Stimulated activated CD8-positive, alpha-beta memory T cell treated with anti-CD3 and anti-CD28 coated beads, Interleukin-2, amount 100 ng/mL, for 48 hours (primary cell): ENCODE data around the gene SCTR.

Experiments used
- DNase-seq, 2 donors: peaks; one replicate each; pipeline ENCODE4 v3.0.0-alpha.2; 2020; ENCODE audit warnings: low read depth in 2 of 2

Gene SCTR

GRCh38 chr2:119431155-119431975 is 92.9 kb downstream of the SCTR start, which contains the start of gene TMEM37:
TSS of gene TMEM37 (plus strand) at chr2:119431854. CDS start at chr2:119431904, 50 bp downstream.
- DNase-seq, result no peak

DNA sequence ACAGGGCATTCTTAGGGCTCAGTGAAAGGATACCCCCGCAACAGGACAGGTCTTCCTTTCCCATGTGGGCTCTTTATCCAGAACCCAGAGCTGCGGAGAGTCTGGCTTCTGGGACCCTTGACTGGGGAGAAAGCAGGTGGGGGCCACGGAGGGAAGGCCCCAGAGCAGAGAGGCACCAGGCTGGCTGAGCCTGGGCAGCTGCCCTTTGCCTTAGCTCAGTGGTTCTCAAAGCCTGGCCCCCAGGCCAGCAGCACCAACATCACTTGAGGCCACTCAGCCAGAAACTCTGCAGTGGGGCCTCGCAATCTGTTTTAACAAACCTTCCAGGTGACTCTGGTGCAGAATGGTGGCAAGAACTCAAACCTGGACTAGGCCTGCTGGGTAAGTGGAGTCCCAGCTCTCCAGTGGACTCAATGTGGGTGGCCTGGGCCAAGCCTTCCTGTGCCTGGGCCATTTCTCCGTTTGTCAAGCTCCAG is 94.2 kb downstream of the SCTR start:
- no peak for DNase-seq

DNA sequence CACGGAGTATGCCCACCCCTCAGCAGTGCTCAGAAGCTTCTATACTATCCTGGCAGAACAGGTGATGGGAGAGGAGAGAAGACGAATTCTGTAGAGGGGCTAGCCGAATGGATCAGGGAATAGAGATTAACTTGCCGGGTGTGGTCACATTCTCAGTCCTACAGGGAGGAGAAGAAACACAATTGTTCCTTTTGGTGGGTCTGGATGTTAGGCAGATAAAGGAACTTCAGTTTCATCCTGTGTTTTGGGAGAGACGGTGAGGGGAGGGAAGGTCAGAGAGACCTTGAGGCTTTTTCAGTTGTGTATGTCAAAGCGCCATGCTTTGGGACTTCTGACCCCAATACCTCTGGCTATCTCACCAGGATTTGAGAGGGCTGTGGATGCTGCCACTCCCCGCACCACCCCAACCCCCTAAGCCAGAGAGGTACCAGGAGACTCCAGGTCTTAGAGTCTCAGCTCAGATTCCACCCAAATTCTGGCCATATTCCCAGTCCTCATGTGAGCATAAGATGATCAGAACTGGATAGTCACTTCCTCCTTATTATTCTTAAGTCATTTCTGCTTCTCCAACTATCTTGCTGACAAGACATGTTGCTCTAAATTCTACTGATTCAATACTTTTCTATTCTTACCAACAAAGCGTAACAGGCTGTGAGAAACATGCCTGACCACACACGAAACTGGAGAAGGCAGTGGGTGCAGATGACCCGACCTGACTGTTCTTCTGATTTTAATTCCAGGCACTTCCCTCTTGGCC is 94.9 kb downstream of the SCTR start:
- DNase-seq, result no peak

DNA sequence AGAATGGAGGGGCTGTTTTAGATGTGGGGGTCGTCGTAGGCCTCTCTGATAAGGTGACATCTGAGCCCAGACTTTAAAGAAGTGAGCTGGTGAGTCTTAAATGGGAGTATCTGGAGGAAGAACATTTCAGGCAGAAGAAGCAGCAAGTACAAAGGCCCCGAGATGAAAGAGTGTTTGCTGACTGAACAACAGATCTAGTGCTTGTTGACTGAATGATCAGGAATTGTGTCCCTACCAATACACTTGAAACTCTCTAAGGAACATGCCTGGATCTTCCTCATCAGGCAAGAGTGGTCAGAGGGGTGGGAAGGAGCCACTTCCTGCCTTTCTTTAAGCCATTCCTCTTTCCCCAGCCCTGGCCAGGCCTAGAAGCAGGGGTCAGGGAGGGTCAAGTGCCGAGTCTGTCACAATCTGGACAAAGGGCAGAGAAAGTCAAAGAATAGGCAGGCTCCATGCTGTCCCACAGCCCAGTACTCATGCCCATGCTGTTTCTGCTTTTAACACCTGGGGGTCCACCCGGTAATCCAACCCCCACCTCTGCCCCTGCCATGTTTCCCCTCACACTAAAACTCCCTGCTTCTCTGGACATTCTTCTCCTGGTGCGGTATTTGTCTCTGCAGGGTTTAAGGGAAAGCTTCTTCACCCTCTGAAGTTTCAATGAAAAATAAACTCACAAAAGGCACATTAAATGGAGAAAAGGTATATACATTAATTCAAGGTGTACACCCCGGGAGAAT is 95.6 kb downstream of the SCTR start:
- no peak for DNase-seq

DNA sequence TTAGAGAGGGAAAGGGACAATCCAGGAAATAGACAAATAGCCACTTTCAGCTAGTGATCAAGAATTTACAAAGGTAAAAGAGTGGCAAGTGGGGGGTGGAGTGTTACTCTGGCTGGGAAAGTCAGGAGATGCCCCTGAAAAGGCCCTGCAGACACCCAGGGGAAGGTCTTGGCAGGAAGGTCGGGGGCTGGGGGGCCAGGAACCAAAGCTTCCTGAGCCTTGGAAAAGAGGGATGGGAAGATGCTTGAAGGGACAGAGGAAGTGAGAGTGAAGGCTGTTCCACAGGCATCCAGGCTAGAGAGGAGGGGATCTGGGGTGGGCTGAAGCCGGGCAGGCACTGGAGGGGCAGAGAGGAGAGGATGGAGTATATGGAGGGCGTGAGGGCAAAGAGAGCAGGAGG is 96.5 kb downstream of the SCTR start:
- DNase-seq, result no peak

DNA sequence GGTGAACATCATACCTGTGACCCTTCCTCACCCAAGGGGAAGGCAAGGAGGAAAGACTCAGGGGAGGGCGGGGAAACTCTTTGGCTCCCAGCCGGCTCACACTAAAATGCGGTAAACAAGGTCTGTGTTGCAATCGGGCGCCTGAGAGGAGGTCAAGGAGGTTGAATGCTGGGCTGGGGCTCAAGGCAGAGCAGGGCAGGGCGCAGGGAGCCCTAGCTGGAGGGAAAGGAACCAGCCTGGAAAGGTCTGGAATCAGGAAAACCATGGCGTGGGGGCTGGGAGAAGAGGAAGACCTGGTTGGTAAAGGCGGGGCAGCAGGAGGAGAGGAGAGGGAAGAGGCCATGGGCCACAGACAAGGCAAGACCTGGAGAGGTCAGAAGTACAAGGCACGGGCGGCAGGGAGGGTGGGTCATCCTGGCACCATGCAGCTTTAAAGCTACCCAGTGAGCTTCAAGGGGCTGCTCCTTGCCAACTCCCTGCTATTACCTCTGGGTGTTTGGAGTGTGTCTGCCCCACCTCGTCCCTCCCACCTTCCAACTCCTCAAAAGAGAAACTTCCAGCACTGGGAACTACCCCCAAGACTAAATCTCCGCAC is 97.4 kb downstream of the SCTR start:
- no peak for DNase-seq

DNA sequence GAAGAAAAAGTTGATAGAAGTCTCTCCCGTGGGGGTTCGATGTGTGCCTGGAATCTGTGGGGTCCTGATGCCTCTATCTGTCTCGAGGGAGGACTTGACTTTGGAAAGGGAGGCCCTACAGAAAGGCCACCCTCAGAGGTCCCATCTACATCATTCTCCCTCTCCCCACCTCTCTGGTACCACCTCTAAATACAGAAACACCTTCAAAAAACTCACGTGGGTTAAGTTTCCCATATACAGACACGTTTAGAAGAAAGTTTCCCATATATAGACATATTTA is 97.9 kb downstream of the SCTR start:
- no peak for DNase-seq

- no peak for DNase-seq
These were observed 98.5 kb downstream of the SCTR start for GRCh38 chr2:119425620-119426395.

DNA sequence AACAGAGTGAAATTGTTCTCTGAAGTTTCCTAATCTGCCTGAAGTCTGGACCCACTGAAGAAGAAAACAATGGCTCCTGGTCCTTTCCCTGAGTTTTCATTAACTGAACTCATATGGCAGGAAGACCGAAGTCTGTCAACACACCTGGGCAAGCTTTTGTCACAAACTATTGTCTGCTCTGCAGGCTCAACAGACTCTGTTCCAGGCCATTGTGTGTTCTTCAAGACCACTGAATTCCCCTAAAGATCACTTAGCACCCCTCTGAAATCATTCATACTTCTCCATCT is 99.2 kb downstream of the SCTR start:
- DNase-seq, result no peak

DNA sequence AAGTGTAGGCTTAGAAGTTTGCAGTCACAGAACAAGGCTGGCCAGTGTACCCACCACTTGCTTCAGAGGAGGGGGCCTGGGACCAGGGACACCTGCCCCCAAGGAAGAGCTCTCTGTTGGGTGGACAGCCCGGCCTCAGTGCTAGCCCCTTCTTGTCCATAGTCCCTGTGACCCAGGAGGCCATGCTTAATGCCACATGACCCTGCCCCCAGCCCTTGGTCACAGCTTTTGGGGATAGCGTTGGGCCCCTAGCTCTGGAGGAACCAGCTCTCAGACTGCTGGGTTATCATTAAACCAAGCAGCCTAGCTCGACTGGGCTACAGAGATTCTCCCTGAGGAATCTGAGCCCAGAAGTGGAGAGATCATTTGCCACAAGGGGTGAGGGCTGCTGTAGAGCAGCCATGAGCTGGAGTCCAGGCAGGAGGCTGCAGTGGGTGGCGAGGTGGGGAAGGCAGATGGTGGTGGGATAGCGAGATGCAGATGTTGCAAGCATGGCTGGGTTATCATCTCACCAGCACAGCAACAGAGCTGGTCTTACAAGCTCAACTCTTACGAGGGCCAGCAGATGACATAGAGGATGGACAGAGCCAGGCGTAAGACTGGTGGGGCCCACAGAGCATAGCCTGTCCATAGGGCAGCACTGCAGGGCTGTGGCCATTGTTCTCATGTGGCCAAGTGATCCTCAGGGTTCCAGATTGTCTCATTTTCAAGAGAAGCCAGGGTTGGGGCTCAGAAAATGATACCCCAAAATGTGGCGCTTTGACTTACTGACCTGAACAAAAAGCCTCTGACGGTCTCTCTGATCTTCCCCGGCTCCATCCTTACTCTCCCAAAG is 99.8 kb downstream of the SCTR start:
- no peak for DNase-seq

GRCh38 chr2:119423811-119424210 is 100.5 kb downstream of the SCTR start:
- no peak for DNase-seq

- no peak for DNase-seq
These were observed 101.2 kb downstream of the SCTR start for GRCh38 chr2:119423108-119423444.

GRCh38 chr2:119422360-119423107 is 101.7 kb downstream of the SCTR start:
- DNase-seq, result no peak

DNA sequence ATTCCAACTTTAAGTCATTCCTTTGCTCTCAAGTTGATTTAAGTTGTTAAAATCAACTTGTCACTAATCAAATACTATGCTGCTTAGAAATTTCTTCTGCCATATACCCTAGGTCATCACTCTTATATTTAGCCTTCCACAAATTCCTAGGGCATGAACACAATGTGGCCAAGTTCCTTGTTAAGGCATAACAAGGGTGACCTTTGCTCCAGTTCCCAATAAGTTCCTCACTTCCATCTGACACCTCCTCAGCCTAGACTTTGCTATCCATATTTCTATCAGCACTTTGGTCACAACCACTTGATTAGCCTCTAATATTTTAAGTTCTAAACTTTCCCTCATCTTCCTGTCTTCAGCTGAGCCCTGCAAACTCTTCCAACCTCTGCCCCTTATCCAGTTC is 102.5 kb downstream of the SCTR start:
- DNase-seq, result no peak

- DNase-seq, result no peak
These were observed 103.0 kb downstream of the SCTR start for GRCh38 chr2:119421304-119421703.

DNA sequence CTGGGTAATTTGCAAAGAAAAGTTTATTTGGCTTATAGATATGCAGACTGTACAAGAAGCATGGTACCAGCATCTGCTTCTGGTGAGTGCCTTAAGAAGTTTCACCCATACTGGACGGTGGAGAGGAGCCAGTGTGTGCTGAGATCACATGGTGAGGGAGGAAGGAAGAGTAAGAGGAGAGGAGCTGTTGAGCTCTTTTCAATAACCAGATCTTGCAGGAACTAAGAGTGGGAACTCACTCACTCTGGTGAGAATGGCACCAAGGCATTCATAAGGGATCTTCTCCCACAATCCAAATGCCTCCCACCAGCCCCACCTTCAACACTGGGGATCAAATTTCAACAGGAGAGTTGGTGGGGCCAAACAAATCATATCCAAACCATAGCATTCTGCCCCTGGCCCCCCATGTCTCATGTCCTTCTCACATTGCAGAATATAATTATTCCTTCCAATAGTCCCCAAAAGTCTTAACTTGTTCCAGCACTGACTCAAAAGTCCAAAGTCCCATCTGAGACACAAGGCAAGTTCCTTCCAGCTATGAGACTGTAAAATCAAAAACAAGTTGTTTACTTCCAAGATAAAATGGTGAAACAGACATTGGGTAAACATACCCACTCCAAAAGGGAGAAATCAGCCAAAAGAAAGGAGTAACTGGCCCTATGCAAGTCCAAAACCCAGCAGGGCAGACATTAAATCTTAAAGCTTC is 104.3 kb downstream of the SCTR start:
- DNase-seq, result no peak

- DNase-seq, result no peak
These were observed 105.2 kb downstream of the SCTR start for GRCh38 chr2:119419065-119419464.

DNA sequence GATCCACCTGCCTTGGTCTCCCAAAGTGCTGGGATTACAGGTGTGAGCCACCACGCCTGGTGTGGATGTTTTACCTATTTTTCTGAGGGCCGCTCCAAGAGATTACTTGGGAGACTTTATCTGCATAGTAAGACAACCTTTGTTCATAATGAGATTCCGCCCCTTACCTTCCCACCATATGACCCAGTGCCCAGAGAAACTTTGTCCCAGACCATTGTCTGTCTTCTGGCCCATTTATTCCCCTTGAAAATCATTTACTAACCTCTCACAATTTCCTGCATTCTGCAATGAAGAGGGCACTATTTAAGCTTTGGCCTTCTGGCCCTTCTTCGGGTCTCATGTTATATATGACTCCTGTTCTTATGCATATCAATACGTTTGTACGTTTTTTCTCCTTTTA is 106.4 kb downstream of the SCTR start:
- DNase-seq, result no peak

- no peak for DNase-seq
These were observed 107.9 kb downstream of the SCTR start for GRCh38 chr2:119416299-119416923.
